Sigmoid colon (tissue), 4 donors: ENCODE results near the gene SYMPK.

Experiments used
- EP300 ChIP-seq, 4 donors: sonication (generic); formaldehyde crosslinking; IDR thresholded peaks; one replicate each; pipeline ENCODE4 v1.6.1; 2017; ENCODE audit warnings: antibody characterized with exemption in 4 of 4
- POLR2A ChIP-seq, 2 donors: fragments of 450-650 bp; IDR thresholded peaks; one replicate each; pipeline ENCODE4 v1.6.1; 2016; ENCODE audit warnings: antibody characterized with exemption in 2 of 2, mild to moderate bottlenecking in 2 of 2, moderate library complexity in 2 of 2
- POLR2AphosphoS5 ChIP-seq, 4 donors: sonication (generic); formaldehyde crosslinking; IDR thresholded peaks; one replicate each; pipeline ENCODE4 v1.6.1; 2017; ENCODE audit warnings: antibody characterized with exemption in 4 of 4
- TF ChIP-seq, protein P1 (sequence below), 4 experiments: fragments of 450-650 bp in 3 of 4; fragments of 200-600 bp in 1 of 4; IDR thresholded peaks; one replicate each; pipeline ENCODE4 v1.5.1; 2016 to 2019; ENCODE audit warnings: antibody characterized with exemption in 4 of 4, mild to moderate bottlenecking in 3 of 4, moderate library complexity in 2 of 4

DNA sequence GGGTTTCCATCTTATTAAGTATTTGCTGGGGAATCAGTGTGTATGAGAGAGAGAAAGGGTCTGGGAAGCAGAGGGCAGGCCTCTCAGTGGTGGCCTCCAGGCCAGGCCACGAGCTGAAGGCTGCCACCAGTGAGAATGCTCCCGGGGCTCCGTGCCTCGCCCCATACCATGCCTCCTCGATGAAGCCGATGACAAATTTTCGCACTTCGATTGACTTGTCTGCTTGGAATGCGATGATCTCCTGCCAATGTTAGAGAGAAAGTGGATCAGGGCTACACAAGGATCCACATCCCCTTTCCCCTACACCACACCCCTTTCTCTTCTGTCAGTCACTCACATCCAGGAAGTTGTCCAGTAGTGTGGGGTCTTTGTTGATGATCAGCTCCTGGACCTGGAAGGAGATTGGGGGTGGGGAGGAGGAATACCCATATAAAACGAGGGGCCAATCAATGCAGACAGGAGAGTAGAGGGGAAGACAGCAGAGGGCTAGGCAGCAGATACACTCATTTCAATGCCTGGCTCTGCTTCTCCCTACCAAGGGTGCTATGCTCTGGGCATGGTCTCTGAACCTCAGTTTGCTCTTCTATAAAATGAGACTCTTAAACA lies 10.7 kb downstream of the SYMPK start:
- no peak for TF ChIP-seq EP300 (IDR thresholded peaks at IDR 0.05)
- TF ChIP-seq, protein P1, sequence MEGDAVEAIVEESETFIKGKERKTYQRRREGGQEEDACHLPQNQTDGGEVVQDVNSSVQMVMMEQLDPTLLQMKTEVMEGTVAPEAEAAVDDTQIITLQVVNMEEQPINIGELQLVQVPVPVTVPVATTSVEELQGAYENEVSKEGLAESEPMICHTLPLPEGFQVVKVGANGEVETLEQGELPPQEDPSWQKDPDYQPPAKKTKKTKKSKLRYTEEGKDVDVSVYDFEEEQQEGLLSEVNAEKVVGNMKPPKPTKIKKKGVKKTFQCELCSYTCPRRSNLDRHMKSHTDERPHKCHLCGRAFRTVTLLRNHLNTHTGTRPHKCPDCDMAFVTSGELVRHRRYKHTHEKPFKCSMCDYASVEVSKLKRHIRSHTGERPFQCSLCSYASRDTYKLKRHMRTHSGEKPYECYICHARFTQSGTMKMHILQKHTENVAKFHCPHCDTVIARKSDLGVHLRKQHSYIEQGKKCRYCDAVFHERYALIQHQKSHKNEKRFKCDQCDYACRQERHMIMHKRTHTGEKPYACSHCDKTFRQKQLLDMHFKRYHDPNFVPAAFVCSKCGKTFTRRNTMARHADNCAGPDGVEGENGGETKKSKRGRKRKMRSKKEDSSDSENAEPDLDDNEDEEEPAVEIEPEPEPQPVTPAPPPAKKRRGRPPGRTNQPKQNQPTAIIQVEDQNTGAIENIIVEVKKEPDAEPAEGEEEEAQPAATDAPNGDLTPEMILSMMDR (IDR thresholded peaks at IDR 0.05), result no peak
- no peak for TF ChIP-seq POLR2A (IDR thresholded peaks at IDR 0.05)
- no peak for TF ChIP-seq POLR2AphosphoS5 (IDR thresholded peaks at IDR 0.05)
